Mucosa of stomach (tissue), 1 donor: ENCODE data around the gene DNAJB13.

Experiments
- H3K27me3 ChIP-seq: one replicate; pipeline ENCODE4 v1.7.0; 2013; ENCODE audit warnings: mild to moderate bottlenecking, low read length; ENCODE audit not compliant: control insufficient read depth, insufficient read depth
- H3K36me3 ChIP-seq: one replicate; pipeline ENCODE4 v1.7.0; 2013; ENCODE audit warnings: low read length; ENCODE audit not compliant: control insufficient read depth, insufficient read depth
- H3K4me1 ChIP-seq: one replicate; pipeline ENCODE4 v1.7.0; 2013; ENCODE audit warnings: mild to moderate bottlenecking, low read length; ENCODE audit not compliant: control insufficient read depth, insufficient read depth
- H3K4me3 ChIP-seq: one replicate; pipeline ENCODE4 v1.7.0; 2013; ENCODE audit warnings: low read length
- H3K9ac ChIP-seq: one replicate; pipeline ENCODE4 v1.7.0; 2013; ENCODE audit warnings: mild to moderate bottlenecking, low read length, moderate library complexity
- H3K9me3 ChIP-seq: one replicate; pipeline ENCODE4 v1.7.0; 2013; ENCODE audit warnings: mild to moderate bottlenecking, low read length, moderate library complexity; ENCODE audit not compliant: control insufficient read depth
- donor health status: Pancreatic carcinoma.

DNAJB13 gene

DNA sequence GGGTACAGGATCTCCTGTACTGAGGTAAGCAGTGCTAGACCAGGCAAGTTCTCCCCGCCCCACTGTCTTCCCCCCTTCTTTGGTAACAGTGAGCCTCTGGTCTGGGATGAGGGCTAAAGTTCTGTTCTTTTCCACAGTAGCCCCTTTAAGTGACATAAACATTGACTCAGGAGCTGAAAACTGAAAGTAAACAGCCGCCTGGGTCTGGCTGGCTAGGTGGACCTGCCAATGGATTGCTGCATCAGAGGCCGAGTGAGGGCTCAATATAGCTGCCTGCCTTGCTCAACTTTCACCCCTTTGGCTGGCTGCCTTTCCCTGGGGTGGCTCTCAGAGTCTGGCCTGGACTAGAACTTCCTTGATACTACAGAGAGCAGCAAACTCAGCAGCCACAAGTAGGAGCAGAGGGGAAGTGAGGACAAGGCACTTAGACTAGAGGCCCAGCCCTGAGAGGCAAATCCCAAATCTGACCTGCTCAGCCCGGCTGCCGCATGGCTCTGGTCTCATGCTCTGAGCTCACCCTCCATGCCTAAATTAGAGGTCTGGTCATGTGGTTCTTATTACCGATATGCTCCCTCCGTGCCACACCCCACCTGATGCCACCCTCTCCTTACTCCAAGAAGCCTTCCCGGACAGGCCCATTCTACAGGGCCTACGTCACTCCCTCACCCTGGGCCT is 67.6 kb downstream of the DNAJB13 start:
- H3K9me3 ChIP-seq: no peaks in the 10 kb centered on the region
- no peaks in the 10 kb centered on the region for H3K36me3 ChIP-seq
- H3K9ac ChIP-seq: peak overlapping the region; percentile 26
- H3K4me3 ChIP-seq: no peak overlapping the region
- H3K4me1 ChIP-seq: peaks cover 46% of the 10 kb centered on the region
- H3K27me3 ChIP-seq: no peaks in the 10 kb centered on the region

DNA sequence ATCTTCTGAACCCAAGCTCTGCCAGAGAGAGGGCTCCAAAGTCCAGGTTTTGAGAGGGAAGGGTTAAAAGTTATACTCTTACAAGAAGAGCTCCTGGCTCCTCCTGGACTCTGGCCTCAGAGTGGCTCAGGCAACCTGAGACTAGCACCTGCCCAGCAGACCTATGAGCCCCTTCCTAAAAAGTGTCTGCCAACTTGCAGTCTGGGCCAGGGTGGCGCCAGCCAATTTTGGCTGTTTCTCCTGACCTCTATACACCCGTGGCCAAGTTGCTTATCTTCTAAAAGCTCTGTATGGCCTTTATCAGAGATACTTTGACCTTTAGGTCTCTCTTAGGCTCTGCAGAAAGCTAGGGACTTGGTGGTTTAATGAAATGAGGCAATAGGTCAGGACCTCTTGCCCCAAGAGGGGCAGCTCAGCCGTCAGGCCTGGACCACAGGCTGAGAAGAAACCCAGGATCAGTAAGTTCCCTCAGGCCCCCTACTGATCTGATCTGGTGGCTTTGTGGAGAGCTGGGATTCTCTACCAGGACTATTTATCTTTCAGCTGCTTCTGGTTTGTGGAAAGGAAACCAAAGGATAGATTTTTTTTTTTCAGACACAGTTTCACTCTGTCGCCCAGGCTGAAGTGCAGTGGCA is 68.4 kb downstream of the DNAJB13 start:
- Histone ChIP-seq H3K36me3 (no peaks in the 10 kb centered on the region), H3K4me3 (no peak overlapping the region), H3K4me1 (peaks cover 52% of the 10 kb centered on the region), H3K27me3 (no peaks in the 10 kb centered on the region), H3K9ac (peak overlapping the region; percentile 22), H3K9me3 (no peaks in the 10 kb centered on the region)

DNA sequence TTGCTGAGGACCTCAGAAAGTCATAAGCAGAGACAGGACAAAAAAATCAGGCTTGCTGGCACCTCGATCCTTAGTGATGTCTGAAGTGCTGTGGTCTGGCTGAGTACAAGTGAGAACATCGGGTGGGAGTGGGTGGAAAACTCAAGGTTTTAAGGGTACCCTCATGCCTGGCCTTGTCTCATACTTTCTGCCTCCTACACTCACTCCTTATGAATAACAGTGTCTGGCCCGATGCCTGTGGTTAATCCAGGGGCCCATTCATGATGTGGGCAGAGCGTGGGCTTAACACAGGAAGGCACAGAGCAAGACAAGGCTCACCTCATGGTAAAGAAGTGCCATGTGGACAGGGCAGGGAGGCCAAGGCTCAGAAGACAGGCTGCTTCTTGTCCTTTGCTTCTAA is 69.0 kb downstream of the DNAJB13 start:
- Histone ChIP-seq H3K9me3 (no peaks in the 10 kb centered on the region), H3K36me3 (no peaks in the 10 kb centered on the region), H3K4me3 (no peak overlapping the region), H3K27me3 (no peaks in the 10 kb centered on the region), H3K9ac (no peak overlapping the region), H3K4me1 (peaks cover 56% of the 10 kb centered on the region)
